GM18505 (cell line): Measurements from ENCODE around the gene ZBTB38.

Experiments used
- ATAC-seq: cut with Tn5 transposase; IDR thresholded peaks from one replicate; pipeline ENCODE4 v1.9.1; 2021; ENCODE audit not compliant: unreplicated experiment
- POLR2A ChIP-seq: IDR thresholded peaks from 4 replicates; pipeline ENCODE4 v1.6.1; 2011; ENCODE audit warnings: borderline replicate concordance; ENCODE audit not compliant: insufficient read depth, insufficient read length; ENCODE audit errors: extremely low read depth

ZBTB38 gene

GRCh38 chr3:141380987-141381386 is 12.7 kb downstream of the ZBTB38 start:
- peak; percentile 30 for ATAC-seq

GRCh38 chr3:141382571-141382970 is 14.3 kb downstream of the ZBTB38 start:
- TF ChIP-seq POLR2A: no peak
- ATAC-seq: no peak

More at GRCh38 chr3:141380987-141381386, 12.7 kb downstream of the ZBTB38 start:
- no peak for TF ChIP-seq POLR2A

GRCh38 chr3:141383555-141384129 is 15.3 kb downstream of the ZBTB38 start:
- peak; percentile 56 for TF ChIP-seq POLR2A
- no peak for ATAC-seq

GRCh38 chr3:141384157-141384556 is 15.9 kb downstream of the ZBTB38 start:
- TF ChIP-seq POLR2A: peak; percentile 8
- no peak for ATAC-seq

GRCh38 chr3:141384575-141384974 is 16.3 kb downstream of the ZBTB38 start:
- no peak for ATAC-seq

GRCh38 chr3:141385406-141386125 is 17.3 kb downstream of the ZBTB38 start:
- ATAC-seq: no peak
- TF ChIP-seq POLR2A: peak; percentile 30

More at GRCh38 chr3:141384575-141384974, 16.3 kb downstream of the ZBTB38 start:
- TF ChIP-seq POLR2A: no peak

GRCh38 chr3:141386126-141386488 is 17.8 kb downstream of the ZBTB38 start:
- no peak for TF ChIP-seq POLR2A

GRCh38 chr3:141386611-141387111 is 18.4 kb downstream of the ZBTB38 start:
- TF ChIP-seq POLR2A: peak; percentile 94
- peak; percentile 32 for ATAC-seq

More at GRCh38 chr3:141386126-141386488, 17.8 kb downstream of the ZBTB38 start:
- ATAC-seq: no peak

GRCh38 chr3:141387516-141387915 is 19.2 kb downstream of the ZBTB38 start:
- no peak for TF ChIP-seq POLR2A
- no peak for ATAC-seq

- no peak for ATAC-seq
Measured at GRCh38 chr3:141388395-141388794, 20.1 kb downstream of the ZBTB38 start.

GRCh38 chr3:141388823-141389621 is 20.7 kb downstream of the ZBTB38 start:
- no peak for ATAC-seq
- peak; percentile 33 for TF ChIP-seq POLR2A

More at GRCh38 chr3:141388395-141388794, 20.1 kb downstream of the ZBTB38 start:
- TF ChIP-seq POLR2A: no peak

- ATAC-seq: no peak
- no peak for TF ChIP-seq POLR2A
Measured at GRCh38 chr3:141389703-141390102, 21.4 kb downstream of the ZBTB38 start.

GRCh38 chr3:141390747-141391146 is 22.4 kb downstream of the ZBTB38 start:
- ATAC-seq: no peak
- no peak for TF ChIP-seq POLR2A
